Endothelial cell of umbilical vein (primary cell): Measurements from ENCODE around the gene PRR23B.
"Not testable (repeated sequence)": the region's sequence is repeated elsewhere in the genome, so short reads cannot be mapped to it uniquely, and the experiment has no call there.

Source experiments
- EZH2 ChIP-seq: IDR thresholded peaks from 2 replicates; pipeline ENCODE4 v1.6.1; 2012; ENCODE audit warnings: borderline replicate concordance, low read depth, mild to moderate bottlenecking, moderate library complexity, low read length, inconsistent platforms; ENCODE audit not compliant: severe bottlenecking
- GATA2 ChIP-seq: IDR thresholded peaks from 2 replicates; pipeline ENCODE4 v1.7.0; 2011; ENCODE audit warnings: low read depth, mild to moderate bottlenecking, moderate library complexity, mixed read lengths, low read length; ENCODE audit not compliant: insufficient read length, insufficient read depth
- JUN ChIP-seq: IDR thresholded peaks from 2 replicates; pipeline ENCODE4 v1.6.1; 2011; ENCODE audit warnings: borderline replicate concordance, low read depth; ENCODE audit not compliant: insufficient read length, insufficient read depth
- MYC ChIP-seq: IDR thresholded peaks from one replicate; pipeline ENCODE4 v1.6.1; 2011; ENCODE audit warnings: mild to moderate bottlenecking, low read depth, low read length
- POLR2A ChIP-seq: IDR thresholded peaks from 2 replicates; pipeline ENCODE4 v1.6.1; 2012; ENCODE audit warnings: low read depth, mild to moderate bottlenecking, control low read depth, low read length
- POLR2AphosphoS5 ChIP-seq: IDR thresholded peaks from 2 replicates; pipeline ENCODE4 v1.6.1; 2012; ENCODE audit warnings: low read depth, mild to moderate bottlenecking, control low read depth, low read length, moderate library complexity; ENCODE audit not compliant: insufficient read depth
- TF ChIP-seq, protein P1 (sequence below): IDR thresholded peaks from 2 replicates; pipeline ENCODE4 v1.6.1; 2011; ENCODE audit not compliant: insufficient read depth, insufficient read length
- TF ChIP-seq, protein P2 (sequence below), 2 donors: IDR thresholded peaks; 1 replicate in 1 of 2; 2 replicates in 1 of 2; pipeline ENCODE4 v1.5.1; 2011; ENCODE audit warnings: low read length in 2 of 2, mild to moderate bottlenecking in 2 of 2, moderate library complexity in 2 of 2, control low read depth in 1 of 2, inconsistent platforms in 1 of 2, low read depth in 1 of 2; ENCODE audit not compliant: insufficient read depth in 1 of 2; ENCODE audit errors: extremely low read depth in 1 of 2

DNA sequence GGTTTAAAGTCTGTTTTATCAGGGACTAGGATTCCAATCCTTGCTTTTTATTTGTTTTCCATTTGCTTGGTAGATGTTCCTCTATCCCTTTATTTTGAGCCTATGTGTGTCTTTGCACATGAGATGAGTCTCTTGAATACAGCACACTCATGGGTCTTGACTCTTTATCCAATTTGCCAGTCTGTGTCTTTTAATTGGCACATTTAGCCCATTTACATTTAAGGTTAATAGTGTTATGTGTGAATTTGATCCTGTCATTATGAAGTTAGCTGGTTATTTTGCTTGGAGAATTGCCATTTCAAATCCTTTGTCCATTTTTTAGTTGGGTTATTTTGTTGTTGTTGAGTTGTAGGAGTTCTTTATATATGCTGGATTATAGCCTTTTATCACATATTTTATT lies 9.8 kb upstream of the PRR23B start:
- not testable (repeated sequence) for TF ChIP-seq EZH2, POLR2A, POLR2AphosphoS5, MYC, JUN, GATA2
- TF ChIP-seq, protein P1, sequence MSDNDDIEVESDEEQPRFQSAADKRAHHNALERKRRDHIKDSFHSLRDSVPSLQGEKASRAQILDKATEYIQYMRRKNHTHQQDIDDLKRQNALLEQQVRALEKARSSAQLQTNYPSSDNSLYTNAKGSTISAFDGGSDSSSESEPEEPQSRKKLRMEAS, result not testable (repeated sequence)
- TF ChIP-seq, protein P2, sequence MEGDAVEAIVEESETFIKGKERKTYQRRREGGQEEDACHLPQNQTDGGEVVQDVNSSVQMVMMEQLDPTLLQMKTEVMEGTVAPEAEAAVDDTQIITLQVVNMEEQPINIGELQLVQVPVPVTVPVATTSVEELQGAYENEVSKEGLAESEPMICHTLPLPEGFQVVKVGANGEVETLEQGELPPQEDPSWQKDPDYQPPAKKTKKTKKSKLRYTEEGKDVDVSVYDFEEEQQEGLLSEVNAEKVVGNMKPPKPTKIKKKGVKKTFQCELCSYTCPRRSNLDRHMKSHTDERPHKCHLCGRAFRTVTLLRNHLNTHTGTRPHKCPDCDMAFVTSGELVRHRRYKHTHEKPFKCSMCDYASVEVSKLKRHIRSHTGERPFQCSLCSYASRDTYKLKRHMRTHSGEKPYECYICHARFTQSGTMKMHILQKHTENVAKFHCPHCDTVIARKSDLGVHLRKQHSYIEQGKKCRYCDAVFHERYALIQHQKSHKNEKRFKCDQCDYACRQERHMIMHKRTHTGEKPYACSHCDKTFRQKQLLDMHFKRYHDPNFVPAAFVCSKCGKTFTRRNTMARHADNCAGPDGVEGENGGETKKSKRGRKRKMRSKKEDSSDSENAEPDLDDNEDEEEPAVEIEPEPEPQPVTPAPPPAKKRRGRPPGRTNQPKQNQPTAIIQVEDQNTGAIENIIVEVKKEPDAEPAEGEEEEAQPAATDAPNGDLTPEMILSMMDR (IDR thresholded peaks at IDR 0.05; ENCODE audit: extremely low read depth in 1 of 2, insufficient read depth in 1 of 2, low read depth in 1 of 2, low read length in 2 of 2), result not testable (repeated sequence)
